ENCODE data around the gene PRKAR1B.

PRKAR1B gene

GRCh38 chr7:738723-739454 lies 11.8 kb upstream of the PRKAR1B start:
- TF ChIP-seq GATA3 (IDR thresholded peaks at IDR 0.05; ENCODE audit: low read depth, low read length) (no peak), GATA2 (IDR thresholded peaks at IDR 0.05; ENCODE audit: low read depth, low read length) (no peak)

GRCh38 chr7:738241-738640 lies 11.2 kb upstream of the PRKAR1B start:
- no peak for TF ChIP-seq GATA3 (IDR thresholded peaks at IDR 0.05; ENCODE audit: low read depth, low read length)
- no peak for TF ChIP-seq GATA2 (IDR thresholded peaks at IDR 0.05; ENCODE audit: low read depth, low read length)

- no peak for TF ChIP-seq GATA3 (IDR thresholded peaks at IDR 0.05; ENCODE audit: low read depth, low read length)
- no peak for TF ChIP-seq GATA2 (IDR thresholded peaks at IDR 0.05; ENCODE audit: low read depth, low read length)
These were observed 7.7 kb upstream of the PRKAR1B start for GRCh38 chr7:734808-735207.

GRCh38 chr7:734214-734613 lies 7.1 kb upstream of the PRKAR1B start:
- no peak for TF ChIP-seq GATA2 (IDR thresholded peaks at IDR 0.05; ENCODE audit: low read depth, low read length)
- no peak for TF ChIP-seq GATA3 (IDR thresholded peaks at IDR 0.05; ENCODE audit: low read depth, low read length)

GRCh38 chr7:732556-732955 lies 5.5 kb upstream of the PRKAR1B start:
- TF ChIP-seq GATA3 (IDR thresholded peaks at IDR 0.05; ENCODE audit: low read depth, low read length) = no peak
- no peak for TF ChIP-seq GATA2 (IDR thresholded peaks at IDR 0.05; ENCODE audit: low read depth, low read length)

- TF ChIP-seq GATA2 (IDR thresholded peaks at IDR 0.05; ENCODE audit: low read depth, low read length) (no peak), GATA3 (IDR thresholded peaks at IDR 0.05; ENCODE audit: low read depth, low read length) (no peak)
These were observed 5.0 kb upstream of the PRKAR1B start for GRCh38 chr7:732094-732541.

- TF ChIP-seq GATA3 (IDR thresholded peaks at IDR 0.05; ENCODE audit: low read depth, low read length) (no peak), GATA2 (IDR thresholded peaks at IDR 0.05; ENCODE audit: low read depth, low read length) (no peak)
These were observed 4.5 kb upstream of the PRKAR1B start for GRCh38 chr7:731440-732085.

- no peak for TF ChIP-seq GATA2 (IDR thresholded peaks at IDR 0.05; ENCODE audit: low read depth, low read length)
These were observed 3.7 kb upstream of the PRKAR1B start for GRCh38 chr7:730501-731439.

GRCh38 chr7:729140-730000 lies 2.3 kb upstream of the PRKAR1B start:
- TF ChIP-seq GATA3 (IDR thresholded peaks at IDR 0.05; ENCODE audit: low read depth, low read length) = no peak
- TF ChIP-seq GATA2 (IDR thresholded peaks at IDR 0.05; ENCODE audit: low read depth, low read length) = no peak

GRCh38 chr7:728602-729001 lies 1.5 kb upstream of the PRKAR1B start:
- TF ChIP-seq GATA2 (IDR thresholded peaks at IDR 0.05; ENCODE audit: low read depth, low read length) (no peak), GATA3 (IDR thresholded peaks at IDR 0.05; ENCODE audit: low read depth, low read length) (no peak)

GRCh38 chr7:727806-728460 lies 852 bp upstream of the PRKAR1B start:
- TF ChIP-seq GATA3 (IDR thresholded peaks at IDR 0.05; ENCODE audit: low read depth, low read length) (no peak), GATA2 (IDR thresholded peaks at IDR 0.05; ENCODE audit: low read depth, low read length) (no peak)

GRCh38 chr7:726854-727103 lies 302 bp downstream of the PRKAR1B start:
- TF ChIP-seq GATA3 (IDR thresholded peaks at IDR 0.05; ENCODE audit: low read depth, low read length) (no peak), GATA2 (IDR thresholded peaks at IDR 0.05; ENCODE audit: low read depth, low read length) (no peak)

Measured in SH-SY5Y (cell line).